Nephron (organoid): ENCODE results near the gene RPS3.
A peak's percentile ranks its signal among the peaks of the same experiment; 100 is the strongest.
"Not testable (repeated sequence)": the region's sequence is repeated elsewhere in the genome, so short reads cannot be mapped to it uniquely, and the experiment has no call there.

Experiments used
- H3K27ac Mint-ChIP-seq, 3 experiments: 2 replicates each; pipeline ENCODE4 v1.8.0; 2020; ENCODE audit warnings: mixed read lengths in 3 of 3, mild to moderate bottlenecking in 2 of 3, moderate library complexity in 1 of 3
- H3K27me3 Mint-ChIP-seq: 2 replicates; pipeline ENCODE4 v1.8.0; 2021; ENCODE audit warnings: low read depth, mild to moderate bottlenecking, moderate library complexity, mixed read lengths
- H3K36me3 Mint-ChIP-seq: 2 replicates; pipeline ENCODE4 v1.8.0; 2020; ENCODE audit warnings: low read depth, mixed read lengths
- H3K4me1 Mint-ChIP-seq: 2 replicates; pipeline ENCODE4 v1.8.0; 2020; ENCODE audit warnings: mixed read lengths
- H3K4me3 Mint-ChIP-seq, 3 experiments: 2 replicates each; pipeline ENCODE4 v1.8.0; 2020; ENCODE audit warnings: mild to moderate bottlenecking in 3 of 3, mixed read lengths in 3 of 3, moderate library complexity in 2 of 3
- H3K9me3 Mint-ChIP-seq: 2 replicates; pipeline ENCODE4 v1.8.0; 2020; ENCODE audit warnings: mixed read lengths
- CTCF ChIP-seq, 3 experiments: fragments of 200-600 bp; sonication (generic); IDR thresholded peaks; one replicate each; pipeline ENCODE4 v1.5.0; 2021; ENCODE audit warnings: antibody characterized with exemption in 3 of 3; ENCODE audit not compliant: unreplicated experiment in 3 of 3

Gene RPS3

GRCh38 chr11:75351791-75352587 is 47.3 kb upstream of the RPS3 start:
- Mint-ChIP-seq H3K4me1 (peaks cover 50% of the 10 kb centered on the region), H3K4me3 (peak overlapping the region; percentile 86 to 93 (median 91)), H3K36me3 (no peaks in the 10 kb centered on the region), H3K27me3 (peaks cover 14% of the 10 kb centered on the region), H3K27ac (peak overlapping the region; percentile 85 to 96 (median 90)), H3K9me3 (no peaks in the 10 kb centered on the region)
- TF ChIP-seq CTCF (IDR thresholded peaks at IDR 0.05; ENCODE audit: unreplicated experiment in 3 of 3) = no peak

- peaks cover 44% of the 10 kb centered on the region for H3K4me1 Mint-ChIP-seq
- H3K9me3 Mint-ChIP-seq = no peaks in the 10 kb centered on the region
- peaks cover 14% of the 10 kb centered on the region for H3K27me3 Mint-ChIP-seq
- H3K36me3 Mint-ChIP-seq = no peaks in the 10 kb centered on the region
- H3K4me3 Mint-ChIP-seq = peak overlapping the region; percentile 86 to 93 (median 91)
- TF ChIP-seq CTCF (IDR thresholded peaks at IDR 0.05; ENCODE audit: unreplicated experiment in 3 of 3) = no peak
- H3K27ac Mint-ChIP-seq = peak overlapping the region; percentile 85 to 96 (median 90)
These were observed 46.6 kb upstream of the RPS3 start for GRCh38 chr11:75352588-75353206.

GRCh38 chr11:75355051-75355450 is 44.3 kb upstream of the RPS3 start:
- H3K36me3 Mint-ChIP-seq = no peaks in the 10 kb centered on the region
- H3K27ac Mint-ChIP-seq = no peak overlapping the region
- H3K4me1 Mint-ChIP-seq = peaks cover 23% of the 10 kb centered on the region
- H3K27me3 Mint-ChIP-seq = peaks cover 14% of the 10 kb centered on the region
- no peaks in the 10 kb centered on the region for H3K9me3 Mint-ChIP-seq
- TF ChIP-seq CTCF (IDR thresholded peaks at IDR 0.05; ENCODE audit: unreplicated experiment in 3 of 3) = no peak
- peak overlapping the region in 1 of 3 experiments; percentile 24 for H3K4me3 Mint-ChIP-seq

- no peak for TF ChIP-seq CTCF (IDR thresholded peaks at IDR 0.05; ENCODE audit: unreplicated experiment in 3 of 3)
- H3K4me1 Mint-ChIP-seq = peaks cover 13% of the 10 kb centered on the region
- peak overlapping the region in 2 of 3 experiments; percentile 12 to 15 for H3K27ac Mint-ChIP-seq
- H3K9me3 Mint-ChIP-seq = no peaks in the 10 kb centered on the region
- peak overlapping the region in 1 of 3 experiments; percentile 2 for H3K4me3 Mint-ChIP-seq
- H3K27me3 Mint-ChIP-seq = peaks cover 8% of the 10 kb centered on the region
- no peaks in the 10 kb centered on the region for H3K36me3 Mint-ChIP-seq
These were observed 42.7 kb upstream of the RPS3 start for GRCh38 chr11:75356613-75357012.

GRCh38 chr11:75362285-75362684 is 37.0 kb upstream of the RPS3 start:
- H3K27me3 Mint-ChIP-seq, H3K4me1 Mint-ChIP-seq, H3K36me3 Mint-ChIP-seq, H3K27ac Mint-ChIP-seq, H3K9me3 Mint-ChIP-seq, H3K4me3 Mint-ChIP-seq: not testable (repeated sequence)

- H3K4me1 Mint-ChIP-seq = no peaks in the 10 kb centered on the region
- TF ChIP-seq CTCF (IDR thresholded peaks at IDR 0.05; ENCODE audit: unreplicated experiment in 3 of 3) = no peak
- no peaks in the 10 kb centered on the region for H3K36me3 Mint-ChIP-seq
- no peak overlapping the region for H3K27ac Mint-ChIP-seq
- H3K9me3 Mint-ChIP-seq = peaks cover 6% of the 10 kb centered on the region
- H3K4me3 Mint-ChIP-seq = no peak overlapping the region
- peaks cover 3% of the 10 kb centered on the region for H3K27me3 Mint-ChIP-seq
These were observed 33.6 kb upstream of the RPS3 start for GRCh38 chr11:75365711-75366181.

GRCh38 chr11:75366826-75367225 is 32.5 kb upstream of the RPS3 start:
- not testable (repeated sequence) for H3K27ac Mint-ChIP-seq, H3K4me3 Mint-ChIP-seq, H3K4me1 Mint-ChIP-seq, H3K36me3 Mint-ChIP-seq, H3K27me3 Mint-ChIP-seq, H3K9me3 Mint-ChIP-seq
